H1 (cell line): Measurements from ENCODE around the gene SLC24A5. TPM values are rescaled to one million over a fixed set of nuclear protein-coding genes. Genes with fewer than 3 reads are reported as not detected.

Experiments used
- BRCA1 ChIP-seq: IDR thresholded peaks from 2 replicates; pipeline ENCODE4 v1.6.1; 2012; ENCODE audit warnings: low read depth, low read length, improper control_type of control experiment
- HDAC2 ChIP-seq, 2 experiments: fragments of 300-600 bp in 1 of 2; sonication (generic) in 1 of 2; IDR thresholded peaks; 2 replicates each; pipeline ENCODE4 v1.6.1; 2011 to 2012; ENCODE audit warnings: low read depth in 2 of 2, low read length in 2 of 2, mild to moderate bottlenecking in 2 of 2, moderate library complexity in 2 of 2, borderline replicate concordance in 1 of 2, inconsistent platforms in 1 of 2
- SIN3A ChIP-seq, 2 experiments: IDR thresholded peaks in 1 of 2; conservative IDR thresholded peaks in 1 of 2; 2 replicates each; pipeline ENCODE4 v1.6.1; 2011 to 2012; ENCODE audit warnings: low read length in 2 of 2, improper control_type of control experiment in 1 of 2, low read depth in 1 of 2, mild to moderate bottlenecking in 1 of 2
- TAF7 ChIP-seq: optimal IDR thresholded peaks from 2 replicates; pipeline ENCODE3; 2011; ENCODE audit warnings: low read depth, mild to moderate bottlenecking, inconsistent platforms, low read length, moderate library complexity, borderline replicate concordance
- polyA plus RNA-seq, 7 experiments: library from polyadenylated mRNA; depleted of rRNA in 3 of 7; stranded (reverse) in 5 of 7; unstranded in 2 of 7; fragments of >200 nt in 5 of 7; fragments of 200-250 nt in 2 of 7; gene quantifications; 1 replicate in 5 of 7; 2 replicates in 1 of 7; 4 replicates in 1 of 7; pipeline versions ENCODE4 v1.2.1 to v1.2.3, GENCODE V29; 2011 to 2013; ENCODE audit warnings: missing spikeins in 2 of 7, mixed read lengths in 2 of 7
- total RNA-seq: library from RNA; stranded (reverse); fragmentation: NEBNext Ultra II Directional; extraction: Animal tissue kit (Norgen Biotek cat#: 25700); gene quantifications from 2 replicates; pipeline ENCODE4 v1.2.1, GENCODE V29; 2021

The SLC24A5 gene
- total and polyA plus RNA-seq, 2 of the 8 experiments (the other 6 are each of a cell fraction or from before 2014, with no cell fraction given) = not detected

- peak; percentile 42 to 90; a peak in 3 of 4 replicates for TF ChIP-seq HDAC2 (IDR thresholded peaks at IDR 0.05; ENCODE audit: borderline replicate concordance in 1 of 2, low read depth in 2 of 2, low read length in 2 of 2)
- no peak for TF ChIP-seq BRCA1
- TF ChIP-seq TAF7 = peak; percentile 45
- peak; percentile 99 for TF ChIP-seq SIN3A (conservative IDR thresholded peaks at IDR 0.05 in 1 of 2, IDR thresholded peaks at IDR 0.05 in 1 of 2; ENCODE audit: low read depth in 1 of 2, low read length in 2 of 2)
Measured at GRCh38 chr15:48190932-48191573, 70.3 kb downstream of the SLC24A5 start (continued).
